ENCODE measurements around the gene TMA7B.

DNA sequence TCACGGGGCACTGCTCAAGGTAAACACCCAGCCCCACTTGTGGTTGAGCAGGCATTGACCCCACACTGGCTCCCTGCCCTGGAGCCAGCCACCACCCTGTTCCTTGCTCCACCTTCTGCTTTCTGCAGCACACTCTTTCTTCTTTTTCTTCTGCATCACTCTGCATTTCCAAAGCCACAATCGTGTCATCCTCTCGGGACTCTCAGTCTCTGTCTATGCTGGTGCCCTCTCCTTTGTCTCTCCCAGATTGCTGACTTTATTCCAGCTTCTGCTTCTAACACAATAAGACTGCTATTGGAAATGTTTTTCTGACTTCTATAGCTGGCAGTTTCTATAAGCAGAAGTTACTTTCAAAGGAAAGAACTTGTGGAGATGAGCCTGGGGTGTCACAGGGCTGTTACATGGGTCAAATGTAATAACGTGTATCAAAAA is 44.9 kb upstream of the TMA7B start:
- TF ChIP-seq, protein P1, sequence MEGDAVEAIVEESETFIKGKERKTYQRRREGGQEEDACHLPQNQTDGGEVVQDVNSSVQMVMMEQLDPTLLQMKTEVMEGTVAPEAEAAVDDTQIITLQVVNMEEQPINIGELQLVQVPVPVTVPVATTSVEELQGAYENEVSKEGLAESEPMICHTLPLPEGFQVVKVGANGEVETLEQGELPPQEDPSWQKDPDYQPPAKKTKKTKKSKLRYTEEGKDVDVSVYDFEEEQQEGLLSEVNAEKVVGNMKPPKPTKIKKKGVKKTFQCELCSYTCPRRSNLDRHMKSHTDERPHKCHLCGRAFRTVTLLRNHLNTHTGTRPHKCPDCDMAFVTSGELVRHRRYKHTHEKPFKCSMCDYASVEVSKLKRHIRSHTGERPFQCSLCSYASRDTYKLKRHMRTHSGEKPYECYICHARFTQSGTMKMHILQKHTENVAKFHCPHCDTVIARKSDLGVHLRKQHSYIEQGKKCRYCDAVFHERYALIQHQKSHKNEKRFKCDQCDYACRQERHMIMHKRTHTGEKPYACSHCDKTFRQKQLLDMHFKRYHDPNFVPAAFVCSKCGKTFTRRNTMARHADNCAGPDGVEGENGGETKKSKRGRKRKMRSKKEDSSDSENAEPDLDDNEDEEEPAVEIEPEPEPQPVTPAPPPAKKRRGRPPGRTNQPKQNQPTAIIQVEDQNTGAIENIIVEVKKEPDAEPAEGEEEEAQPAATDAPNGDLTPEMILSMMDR (IDR thresholded peaks at IDR 0.05), result no peak
- no peak for TF ChIP-seq POLR2A (IDR thresholded peaks at IDR 0.05)

Data from gastroesophageal sphincter (tissue), 3 donors.